HepG2 (cell line): ENCODE results near the gene MYO9A. TPM values are rescaled to one million over a fixed set of nuclear protein-coding genes. Genes with fewer than 3 reads are reported as not detected.

Experiments
- ARID3A ChIP-seq: IDR thresholded peaks from 2 replicates; pipeline ENCODE4 v1.6.1; 2012; ENCODE audit warnings: low read depth, low read length, improper control_type of control experiment
- ARNTL ChIP-seq: sonication (generic); formaldehyde crosslinking; IDR thresholded peaks from 2 replicates; pipeline ENCODE4 v1.4.0; 2020; ENCODE audit warnings: mild to moderate bottlenecking, missing genetic modification reagents
- ATAD3A ChIP-seq: sonication (generic); formaldehyde crosslinking; IDR thresholded peaks from 2 replicates; pipeline ENCODE4 v1.4.0; 2020; ENCODE audit warnings: missing genetic modification reagents
- BCL6 ChIP-seq: IDR thresholded peaks from 2 replicates; pipeline ENCODE4 v1.6.1; 2016; ENCODE audit warnings: missing genetic modification reagents, missing compliant biosample characterization
- IRX3 ChIP-seq: sonication (generic); formaldehyde crosslinking; IDR thresholded peaks from 2 replicates; pipeline ENCODE4 v1.8.1; 2023; ENCODE audit warnings: mild to moderate bottlenecking, low read depth, missing genetic modification reagents, borderline replicate concordance
- ISL2 ChIP-seq: sonication (generic); formaldehyde crosslinking; IDR thresholded peaks from 2 replicates; pipeline ENCODE4 v1.5.0; 2020; ENCODE audit warnings: missing genetic modification reagents
- MAFG ChIP-seq: sonication (generic); formaldehyde crosslinking; IDR thresholded peaks from 2 replicates; pipeline ENCODE4 v1.5.1; 2020; ENCODE audit warnings: mild to moderate bottlenecking, missing genetic modification reagents
- MYNN ChIP-seq: sonication (generic); formaldehyde crosslinking; IDR thresholded peaks from 2 replicates; pipeline ENCODE4 v1.4.0; 2020; ENCODE audit warnings: mild to moderate bottlenecking, low read depth, missing genetic modification reagents
- SMAD3 ChIP-seq: sonication (generic); formaldehyde crosslinking; IDR thresholded peaks from 2 replicates; pipeline ENCODE4 v1.4.0; 2020; ENCODE audit warnings: missing genetic modification reagents
- SNAI1 ChIP-seq: sonication (generic); formaldehyde crosslinking; IDR thresholded peaks from 2 replicates; pipeline ENCODE4 v1.5.0; 2020; ENCODE audit warnings: mild to moderate bottlenecking, missing genetic modification reagents, borderline replicate concordance
- SSRP1 ChIP-seq: IDR thresholded peaks from 2 replicates; pipeline ENCODE4 v1.6.1; 2016; ENCODE audit warnings: control low read depth
- THAP8 ChIP-seq: sonication (generic); formaldehyde crosslinking; IDR thresholded peaks from 2 replicates; pipeline ENCODE4 v1.5.1; 2020; ENCODE audit warnings: missing genetic modification reagents, mild to moderate bottlenecking, borderline replicate concordance
- ZBTB10 ChIP-seq: sonication (generic); formaldehyde crosslinking; IDR thresholded peaks from 2 replicates; pipeline ENCODE4 v1.4.0; 2020; ENCODE audit warnings: missing genetic modification reagents, borderline replicate concordance
- ZMYM3 ChIP-seq: sonication (generic); formaldehyde crosslinking; IDR thresholded peaks from 2 replicates; pipeline ENCODE4 v1.5.1; 2020; ENCODE audit warnings: mild to moderate bottlenecking, missing genetic modification reagents
- ZNF432 ChIP-seq: sonication (generic); formaldehyde crosslinking; IDR thresholded peaks from 2 replicates; pipeline ENCODE4 v1.5.0; 2020; ENCODE audit warnings: missing genetic modification reagents, mild to moderate bottlenecking, borderline replicate concordance
- ZNF749 ChIP-seq: sonication (generic); formaldehyde crosslinking; IDR thresholded peaks from 2 replicates; pipeline ENCODE4 v1.8.0; 2022; ENCODE audit warnings: mild to moderate bottlenecking, missing genetic modification reagents, moderate library complexity, borderline replicate concordance
- ZZZ3 ChIP-seq: sonication (generic); formaldehyde crosslinking; IDR thresholded peaks from 2 replicates; pipeline ENCODE4 v1.4.0; 2020; ENCODE audit warnings: missing genetic modification reagents, mild to moderate bottlenecking, borderline replicate concordance
- polyA plus RNA-seq, 8 experiments: library from polyadenylated mRNA; depleted of rRNA in 3 of 8; stranded (reverse) in 7 of 8; unstranded in 1 of 8; fragments of >200 nt; fragmentation: Illumina TruSeq in 4 of 8; extraction: Trizol in 4 of 8; gene quantifications; 2 replicates each; pipeline versions ENCODE4 v1.2.1 to v1.2.3, GENCODE V29; 2011 to 2016; ENCODE audit warnings: low read depth in 4 of 8, missing spikeins in 1 of 8, mixed read lengths in 1 of 8; ENCODE audit not compliant: insufficient read depth in 1 of 8
- total RNA-seq, 5 experiments: library from RNA; depleted of rRNA; stranded (reverse); fragments of >200 nt; fragmentation: Illumina TruSeq; extraction: Trizol; gene quantifications; 2 replicates each; pipeline ENCODE4 v1.2.3, GENCODE V29; 2016; ENCODE audit warnings: low read depth in 1 of 5
- TF ChIP-seq, protein P1 (sequence below): sonication (generic); formaldehyde crosslinking; IDR thresholded peaks from 2 replicates; pipeline ENCODE4 v1.4.0; 2020; ENCODE audit warnings: mild to moderate bottlenecking, missing genetic modification reagents
- TF ChIP-seq, protein P2 (sequence below): sonication (generic); formaldehyde crosslinking; IDR thresholded peaks from 2 replicates; pipeline ENCODE4 v1.4.0; 2020; ENCODE audit warnings: mild to moderate bottlenecking, missing genetic modification reagents
- TF ChIP-seq, protein P3 (sequence below), 2 experiments: fragments of 450-650 bp in 1 of 2; sonication (generic) in 1 of 2; formaldehyde crosslinking; IDR thresholded peaks; 2 replicates each; pipeline versions ENCODE4 v1.5.0 to v1.8.0; 2020 to 2022; ENCODE audit warnings: mild to moderate bottlenecking in 1 of 2, missing genetic modification reagents in 1 of 2

The MYO9A gene
- total and polyA plus RNA-seq, 2 of the 13 experiments (the other 11 are each of a cell fraction or from before 2014, with no cell fraction given): 4.8 to 15.3 TPM

- TF ChIP-seq ZBTB10 (CRISPR knock-in tag): 0 out of 2 replicates have a peak, but pooled peaks have one; percentile 20
- no peak for TF ChIP-seq ATAD3A (CRISPR knock-in tag)
- no peak for TF ChIP-seq SMAD3
- TF ChIP-seq, protein P1, sequence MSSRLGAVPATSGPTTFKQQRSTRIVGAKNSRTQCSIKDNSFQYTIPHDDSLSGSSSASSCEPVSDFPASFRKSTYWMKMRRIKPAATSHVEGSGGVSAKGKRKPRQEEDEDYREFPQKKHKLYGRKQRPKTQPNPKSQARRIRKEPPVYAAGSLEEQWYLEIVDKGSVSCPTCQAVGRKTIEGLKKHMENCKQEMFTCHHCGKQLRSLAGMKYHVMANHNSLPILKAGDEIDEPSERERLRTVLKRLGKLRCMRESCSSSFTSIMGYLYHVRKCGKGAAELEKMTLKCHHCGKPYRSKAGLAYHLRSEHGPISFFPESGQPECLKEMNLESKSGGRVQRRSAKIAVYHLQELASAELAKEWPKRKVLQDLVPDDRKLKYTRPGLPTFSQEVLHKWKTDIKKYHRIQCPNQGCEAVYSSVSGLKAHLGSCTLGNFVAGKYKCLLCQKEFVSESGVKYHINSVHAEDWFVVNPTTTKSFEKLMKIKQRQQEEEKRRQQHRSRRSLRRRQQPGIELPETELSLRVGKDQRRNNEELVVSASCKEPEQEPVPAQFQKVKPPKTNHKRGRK: no peak
- TF ChIP-seq THAP8 (CRISPR knock-in tag): 0 out of 2 replicates have a peak, but pooled peaks have one; percentile 56
- TF ChIP-seq, protein P2, sequence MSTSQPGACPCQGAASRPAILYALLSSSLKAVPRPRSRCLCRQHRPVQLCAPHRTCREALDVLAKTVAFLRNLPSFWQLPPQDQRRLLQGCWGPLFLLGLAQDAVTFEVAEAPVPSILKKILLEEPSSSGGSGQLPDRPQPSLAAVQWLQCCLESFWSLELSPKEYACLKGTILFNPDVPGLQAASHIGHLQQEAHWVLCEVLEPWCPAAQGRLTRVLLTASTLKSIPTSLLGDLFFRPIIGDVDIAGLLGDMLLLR (CRISPR knock-in tag): no peak; the same call in 1 of the 2 replicates
- TF ChIP-seq, protein P3, sequence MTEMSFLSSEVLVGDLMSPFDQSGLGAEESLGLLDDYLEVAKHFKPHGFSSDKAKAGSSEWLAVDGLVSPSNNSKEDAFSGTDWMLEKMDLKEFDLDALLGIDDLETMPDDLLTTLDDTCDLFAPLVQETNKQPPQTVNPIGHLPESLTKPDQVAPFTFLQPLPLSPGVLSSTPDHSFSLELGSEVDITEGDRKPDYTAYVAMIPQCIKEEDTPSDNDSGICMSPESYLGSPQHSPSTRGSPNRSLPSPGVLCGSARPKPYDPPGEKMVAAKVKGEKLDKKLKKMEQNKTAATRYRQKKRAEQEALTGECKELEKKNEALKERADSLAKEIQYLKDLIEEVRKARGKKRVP (CRISPR knock-in tag; IDR thresholded peaks at IDR 0.05): no peak
- no peak for TF ChIP-seq ARNTL (CRISPR knock-in tag)
- no peak for TF ChIP-seq BCL6 (CRISPR knock-in tag)
- TF ChIP-seq ZZZ3 (CRISPR knock-in tag): no peak
- peak; percentile 80; the same call in 1 of the 2 replicates for TF ChIP-seq SNAI1
- TF ChIP-seq MYNN (CRISPR knock-in tag): no peak
- TF ChIP-seq ZNF432 (CRISPR knock-in tag): no peak
- no peak for TF ChIP-seq ARID3A
- no peak for TF ChIP-seq ZNF749
- 0 out of 2 replicates have a peak, but pooled peaks have one; percentile 45 for TF ChIP-seq IRX3 (CRISPR knock-in tag)
- TF ChIP-seq ISL2 (CRISPR knock-in tag): no peak
- TF ChIP-seq MAFG (CRISPR knock-in tag): no peak
- TF ChIP-seq ZMYM3: no peak
- no peak for TF ChIP-seq SSRP1 (CRISPR knock-in tag)
Measured at GRCh38 chr15:72117486-72118016, 399 bp downstream of the MYO9A start (continued).
